H9 (cell line): Measurements from ENCODE around the gene CD19. TPM values are rescaled to one million over a fixed set of nuclear protein-coding genes. Genes with fewer than 3 reads are reported as not detected.

ENCODE experiments used
- DNase-seq: peaks from one replicate; pipeline ENCODE4 v3.0.0-alpha.2; 2017
- H2AFZ ChIP-seq: one replicate; pipeline ENCODE4 v1.6.1; 2013; ENCODE audit warnings: mild to moderate bottlenecking, low read length, control low read depth, moderate library complexity
- H2AK5ac ChIP-seq: 2 replicates; pipeline ENCODE4 v1.6.1; 2013; ENCODE audit warnings: low read length, control low read depth, mixed read lengths; ENCODE audit not compliant: insufficient read length
- H2BK120ac ChIP-seq: one replicate; pipeline ENCODE4 v1.6.1; 2013; ENCODE audit warnings: low read depth, mild to moderate bottlenecking, low read length, control low read depth, inconsistent platforms; ENCODE audit not compliant: poor library complexity, severe bottlenecking
- H2BK12ac ChIP-seq: 2 replicates; pipeline ENCODE4 v1.6.1; 2013; ENCODE audit warnings: low read length, control low read depth, mixed read lengths, low read depth; ENCODE audit not compliant: insufficient read length
- H2BK15ac ChIP-seq: 2 replicates; pipeline ENCODE4 v1.6.1; 2013; ENCODE audit warnings: low read depth, low read length, control low read depth
- H2BK20ac ChIP-seq: one replicate; pipeline ENCODE4 v1.6.1; 2013; ENCODE audit warnings: low read depth, mild to moderate bottlenecking, low read length, control low read depth, inconsistent platforms; ENCODE audit not compliant: poor library complexity, severe bottlenecking
- H2BK5ac ChIP-seq: 2 replicates; pipeline ENCODE4 v1.6.1; 2013; ENCODE audit warnings: low read length, control low read depth, mixed read lengths; ENCODE audit not compliant: insufficient read length
- H3K14ac ChIP-seq: 2 replicates; pipeline ENCODE4 v1.6.1; 2013; ENCODE audit warnings: low read length, control low read depth; ENCODE audit not compliant: insufficient read depth
- H3K18ac ChIP-seq: 2 replicates; pipeline ENCODE4 v1.6.1; 2013; ENCODE audit warnings: low read depth, mild to moderate bottlenecking, mixed read lengths, low read length, control low read depth; ENCODE audit not compliant: insufficient read length
- H3K23ac ChIP-seq: 2 replicates; pipeline ENCODE4 v1.6.1; 2013; ENCODE audit warnings: low read length, control low read depth, mixed read lengths, low read depth; ENCODE audit not compliant: insufficient read length
- H3K23me2 ChIP-seq: 2 replicates; pipeline ENCODE4 v1.6.1; 2013; ENCODE audit warnings: low read depth, mild to moderate bottlenecking, mixed read lengths, low read length, control low read depth; ENCODE audit not compliant: insufficient read length, poor library complexity, severe bottlenecking
- H3K27ac ChIP-seq: 2 replicates; pipeline ENCODE4 v1.5.1; 2013; ENCODE audit warnings: low read length, control low read depth, mixed read lengths, low read depth; ENCODE audit not compliant: insufficient read length
- H3K27me3 ChIP-seq: 2 replicates; pipeline ENCODE4 v1.6.1; 2013; ENCODE audit warnings: low read length, control low read depth, inconsistent platforms; ENCODE audit not compliant: insufficient read depth
- H3K4ac ChIP-seq: 2 replicates; pipeline ENCODE4 v1.6.1; 2013; ENCODE audit warnings: low read depth, mild to moderate bottlenecking, control low read depth, inconsistent platforms, low read length, moderate library complexity
- H3K4me1 ChIP-seq: 2 replicates; pipeline ENCODE4 v1.6.1; 2013; ENCODE audit warnings: low read length, control low read depth, inconsistent platforms; ENCODE audit not compliant: insufficient read depth
- H3K4me2 ChIP-seq: 2 replicates; pipeline ENCODE4 v1.6.1; 2013; ENCODE audit warnings: low read length, control low read depth, mixed read lengths; ENCODE audit not compliant: insufficient read length, insufficient read depth
- H3K56ac ChIP-seq: 2 replicates; pipeline ENCODE4 v1.6.1; 2013; ENCODE audit warnings: low read depth, mild to moderate bottlenecking, mixed read lengths, low read length, control low read depth; ENCODE audit not compliant: insufficient read length
- H3K79me1 ChIP-seq: 2 replicates; pipeline ENCODE4 v1.6.1; 2013; ENCODE audit warnings: low read depth, mild to moderate bottlenecking, moderate library complexity, low read length, control low read depth, inconsistent platforms; ENCODE audit not compliant: insufficient read depth, poor library complexity, severe bottlenecking
- H3K79me2 ChIP-seq: 2 replicates; pipeline ENCODE4 v1.6.1; 2013; ENCODE audit warnings: low read length, control low read depth, inconsistent platforms; ENCODE audit not compliant: insufficient read depth
- H3K9ac ChIP-seq: 2 replicates; pipeline ENCODE4 v1.6.1; 2013; ENCODE audit warnings: low read length, control low read depth, mixed read lengths; ENCODE audit not compliant: insufficient read length; ENCODE audit errors: extremely low read depth
- H3K9me3 ChIP-seq: one replicate; pipeline ENCODE4 v1.6.1; 2013; ENCODE audit warnings: low read depth, low read length, inconsistent platforms; ENCODE audit not compliant: control insufficient read depth
- H3T11ph ChIP-seq: one replicate; pipeline ENCODE4 v1.6.1; 2013; ENCODE audit warnings: mild to moderate bottlenecking, low read length, control low read depth, inconsistent platforms
- H4K20me1 ChIP-seq: one replicate; pipeline ENCODE4 v1.6.1; 2013; ENCODE audit not compliant: control insufficient read depth, insufficient read length, insufficient read depth
- H4K5ac ChIP-seq: 2 replicates; pipeline ENCODE4 v1.6.1; 2013; ENCODE audit warnings: low read depth, mild to moderate bottlenecking, mixed read lengths, low read length, control low read depth; ENCODE audit not compliant: insufficient read length
- H4K8ac ChIP-seq: replicated peaks from 2 replicates; pipeline ENCODE4 v1.6.1; 2013; ENCODE audit warnings: low read length, control low read depth, mixed read lengths, low read depth; ENCODE audit not compliant: insufficient read length
- H4K91ac ChIP-seq: 2 replicates; pipeline ENCODE4 v1.6.1; 2013; ENCODE audit warnings: low read depth, mild to moderate bottlenecking, moderate library complexity, mixed read lengths, low read length, control low read depth; ENCODE audit not compliant: insufficient read length
- H3K27ac Mint-ChIP-seq, 3 experiments: 2 replicates in 2 of 3; 3 replicates in 1 of 3; pipeline ENCODE4 v1.8.0; 2020 to 2021; ENCODE audit warnings: mixed read lengths in 3 of 3, mild to moderate bottlenecking in 1 of 3, moderate library complexity in 1 of 3
- H3K27me3 Mint-ChIP-seq: 2 replicates; pipeline ENCODE4 v1.8.0; 2021; ENCODE audit warnings: low read depth, mild to moderate bottlenecking, moderate library complexity, mixed read lengths
- H3K36me3 Mint-ChIP-seq, 3 experiments: 2 replicates in 2 of 3; 3 replicates in 1 of 3; pipeline ENCODE4 v1.8.0; 2020 to 2021; ENCODE audit warnings: low read depth in 3 of 3, mixed read lengths in 3 of 3; ENCODE audit not compliant: insufficient read depth in 1 of 3
- H3K4me1 Mint-ChIP-seq, 2 experiments: 2 replicates each; pipeline ENCODE4 v1.8.0; 2020; ENCODE audit warnings: mixed read lengths in 2 of 2
- H3K4me3 Mint-ChIP-seq, 2 experiments: 2 replicates in 1 of 2; 3 replicates in 1 of 2; pipeline ENCODE4 v1.8.0; 2020 to 2021; ENCODE audit warnings: mild to moderate bottlenecking in 2 of 2, mixed read lengths in 2 of 2, moderate library complexity in 1 of 2
- H3K9me3 Mint-ChIP-seq, 2 experiments: 2 replicates in 1 of 2; 3 replicates in 1 of 2; pipeline ENCODE4 v1.8.0; 2020; ENCODE audit warnings: mild to moderate bottlenecking in 2 of 2, mixed read lengths in 2 of 2, moderate library complexity in 1 of 2
- CTCF ChIP-seq: fragments of 200-600 bp; sonication (generic); conservative IDR thresholded peaks from 3 replicates; pipeline ENCODE4 v1.8.0; 2021; ENCODE audit warnings: antibody characterized with exemption, mild to moderate bottlenecking
- WGBS: extraction: QIAGEN DNeasy Blood & Tissue Kit; methylation state at CpG from one replicate; pipeline ENCODE4 v1.1.7; 2013; ENCODE audit warnings: missing lambda C conversion rate, low lambda C conversion rate, mixed read lengths; ENCODE audit not compliant: insufficient read length; ENCODE audit errors: extremely low coverage; 5-methylcytosine and 5-hydroxymethylcytosine counted together
- total RNA-seq: library from RNA; stranded (reverse); gene quantifications from 2 replicates; pipeline ENCODE4 v1.2.1, GENCODE V29; 2021

Gene CD19
- total RNA-seq, 1 experiment from 2014 or later, result 0.50 TPM

GRCh38 chr16:28958216-28958615, 26.4 kb downstream of the CD19 start:
- Histone ChIP-seq H2BK12ac (no peak overlapping the region), H3K56ac (no peak overlapping the region), H3K9ac (no peak overlapping the region), H3K14ac (no peak overlapping the region), H3T11ph (no peak overlapping the region), H2BK120ac (no peak overlapping the region), H4K5ac (no peak overlapping the region), H3K4me1 (no peaks in the 10 kb centered on the region), H3K23me2 (no peaks in the 10 kb centered on the region), H2BK15ac (no peak overlapping the region), H3K4me2 (no peak overlapping the region), H4K20me1 (no peaks in the 10 kb centered on the region), H3K23ac (no peak overlapping the region), H4K91ac (no peak overlapping the region), H2BK20ac (no peak overlapping the region), H3K79me1 (no peaks in the 10 kb centered on the region), H3K79me2 (no peaks in the 10 kb centered on the region), H3K18ac (no peak overlapping the region), H4K8ac (no peak overlapping the region), H3K9me3 (no peaks in the 10 kb centered on the region), H2AFZ (no peak overlapping the region), H2AK5ac (no peak overlapping the region), H2BK5ac (no peak overlapping the region), H3K4ac (no peak overlapping the region), H3K27ac (no peak overlapping the region), H3K27me3 (no peaks in the 10 kb centered on the region)
- Mint-ChIP-seq H3K9me3 (no peaks in the 10 kb centered on the region), H3K4me3 (no peak overlapping the region), H3K27ac (no peak overlapping the region), H3K4me1 (no peaks in the 10 kb centered on the region), H3K27me3 (no peaks in the 10 kb centered on the region), H3K36me3 (peaks cover 56 to 87% (median 85%) of the 10 kb centered on the region in 3 experiments; a peak in 6 of 7 replicates)
- no peak for DNase-seq
- WGBS, result no CpG with 5 or more reads among the region's 9 CpGs
- TF ChIP-seq CTCF, result no peak
